Testis (tissue), 2 donors: Measurements from ENCODE around the gene PPARA.

Source experiments
- CTCF ChIP-seq, 3 experiments: fragments of 450-650 bp in 2 of 3; fragments of 200-600 bp in 1 of 3; sonication (generic) in 1 of 3; IDR thresholded peaks; one replicate each; pipeline ENCODE4 v1.5.1; 2016 to 2019; ENCODE audit warnings: antibody characterized with exemption in 3 of 3, mild to moderate bottlenecking in 2 of 3, moderate library complexity in 1 of 3
- POLR2A ChIP-seq: fragments of 450-650 bp; IDR thresholded peaks from one replicate; pipeline ENCODE4 v1.6.1; 2017; ENCODE audit warnings: antibody characterized with exemption, mild to moderate bottlenecking, moderate library complexity

- TF ChIP-seq CTCF (IDR thresholded peaks at IDR 0.05): no peak
- TF ChIP-seq POLR2A: no peak
Observed at GRCh38 chr22:46280063-46280817, 129.9 kb downstream of the PPARA start.
